K562 (cell line): Measurements from ENCODE around the gene ATL2. TPM values are rescaled to one million over a fixed set of nuclear protein-coding genes. Genes with fewer than 3 reads are reported as not detected.
A peak's percentile ranks its signal among the peaks of the same experiment; 100 is the strongest.

Source experiments
- BCL6 ChIP-seq: fragments of 250-450 bp; sonication (Bioruptor Pico); IDR thresholded peaks from 2 replicates; pipeline ENCODE4 v1.4.0; 2020
- CREM ChIP-seq: IDR thresholded peaks from 2 replicates; pipeline ENCODE4 v1.6.1; 2014; ENCODE audit warnings: antibody characterized with exemption, low read depth
- MEF2D ChIP-seq: conservative IDR thresholded peaks from 2 replicates; pipeline ENCODE4 v1.6.1; 2016; ENCODE audit warnings: low read depth, missing genetic modification characterization, missing compliant biosample characterization
- POLR2AphosphoS5 ChIP-seq: IDR thresholded peaks from 2 replicates; pipeline ENCODE4 v1.6.1; 2011; ENCODE audit warnings: mild to moderate bottlenecking, low read depth, low read length, moderate library complexity; ENCODE audit not compliant: control insufficient read depth, insufficient read depth
- ZNF644 ChIP-seq: fragments of 200-800 bp; sonication (Bioruptor generic); IDR thresholded peaks from 2 replicates; pipeline ENCODE4 v1.6.1; 2016; ENCODE audit warnings: low read depth, missing genetic modification characterization, missing compliant biosample characterization
- ZNF77 ChIP-seq: fragments of 250-450 bp; sonication (Bioruptor Pico); IDR thresholded peaks from 2 replicates; pipeline ENCODE4 v1.5.0; 2020
- polyA plus RNA-seq, 8 experiments: library from polyadenylated mRNA; depleted of rRNA in 4 of 8; stranded (reverse) in 5 of 8; unstranded in 3 of 8; fragments of >200 nt; fragmentation: Nextera tagmentation in 2 of 8; fragmentation: Illumina TruSeq in 1 of 8; extraction: Ambion mirVana in 2 of 8; extraction: Trizol in 1 of 8; gene quantifications; 2 replicates each; pipeline versions ENCODE4 v1.2.1 to v1.2.3, GENCODE V29; 2011 to 2014; ENCODE audit warnings: inconsistent platforms in 1 of 8, missing spikeins in 1 of 8
- total RNA-seq, 7 experiments: library from RNA; depleted of rRNA in 6 of 7; stranded (reverse); fragments of >200 nt in 6 of 7; fragmentation: Illumina TruSeq in 2 of 7; extraction: Trizol in 2 of 7; gene quantifications; 2 replicates each; pipeline versions ENCODE4 v1.2.1 to v1.2.3, GENCODE V29; 2011 to 2021; ENCODE audit warnings: low replicate concordance in 1 of 7
- TF ChIP-seq, protein P1 (sequence below), 2 experiments: fragments of 450-650 bp in 1 of 2; sonication (generic) in 1 of 2; formaldehyde crosslinking in 1 of 2; IDR thresholded peaks; 2 replicates each; pipeline versions ENCODE4 v1.7.1 to v1.9.0; 2016 to 2022; ENCODE audit warnings: inconsistent platforms in 1 of 2, mild to moderate bottlenecking in 1 of 2, missing genetic modification reagents in 1 of 2
- TF ChIP-seq, protein P2 (sequence below): fragments of 450-650 bp; IDR thresholded peaks from 2 replicates; pipeline ENCODE4 v1.6.1; 2018; ENCODE audit not compliant: partially characterized antibody
- TF ChIP-seq, protein P3 (sequence below): fragments of 450-650 bp; formaldehyde crosslinking; IDR thresholded peaks from 2 replicates; pipeline ENCODE4 v1.4.0; 2022; ENCODE audit warnings: mild to moderate bottlenecking, moderate library complexity
- TF ChIP-seq, protein P4 (sequence below): sonication (generic); formaldehyde crosslinking; IDR thresholded peaks from 2 replicates; pipeline ENCODE4 v1.8.1; 2023; ENCODE audit warnings: mild to moderate bottlenecking, missing genetic modification reagents

The ATL2 gene
- total and polyA plus RNA-seq, 9 of the 15 experiments (the other 6 are each of a cell fraction or from before 2014, with no cell fraction given), result 12.0 to 80.8 (median 70.2) TPM

DNA sequence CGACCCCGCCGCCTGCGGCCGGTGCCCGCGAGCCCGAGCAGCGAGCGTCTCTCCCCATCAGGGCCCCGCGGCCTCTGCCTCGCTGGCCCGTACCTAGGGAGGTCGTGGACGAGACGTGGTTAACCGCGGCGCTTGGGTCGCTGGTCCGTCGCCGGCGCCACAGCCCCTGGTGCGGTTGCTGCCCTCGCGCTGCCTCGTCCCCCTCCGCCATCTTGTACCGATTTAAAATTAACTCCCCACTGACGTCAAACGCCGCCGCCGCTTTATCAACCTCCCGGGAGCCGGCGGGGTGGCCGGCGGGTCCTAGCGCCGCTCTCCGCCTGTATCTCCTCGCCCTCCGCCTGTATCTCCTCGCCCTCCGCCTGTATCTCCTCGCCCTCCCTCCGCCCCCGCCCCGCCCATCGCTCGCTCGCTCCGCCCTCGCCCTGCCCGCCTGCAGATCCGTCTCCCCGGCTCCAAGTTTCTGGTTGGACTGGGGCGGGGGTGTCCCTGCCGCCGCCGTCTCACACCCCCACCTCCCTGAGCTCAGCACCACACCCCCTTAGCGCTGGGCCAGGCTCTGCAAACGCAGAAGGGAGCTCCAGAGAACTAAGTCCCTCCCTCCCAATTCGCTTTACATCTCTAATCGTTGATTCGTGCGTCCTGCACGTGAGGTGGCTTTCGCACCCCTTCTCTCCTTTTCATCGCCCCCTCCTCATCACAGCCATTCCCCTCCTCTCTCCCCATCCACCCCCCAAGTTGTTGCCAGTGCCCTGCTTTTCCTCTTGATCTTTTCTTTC is at the start of gene ATL2 (continued):
- TF ChIP-seq, protein P1, sequence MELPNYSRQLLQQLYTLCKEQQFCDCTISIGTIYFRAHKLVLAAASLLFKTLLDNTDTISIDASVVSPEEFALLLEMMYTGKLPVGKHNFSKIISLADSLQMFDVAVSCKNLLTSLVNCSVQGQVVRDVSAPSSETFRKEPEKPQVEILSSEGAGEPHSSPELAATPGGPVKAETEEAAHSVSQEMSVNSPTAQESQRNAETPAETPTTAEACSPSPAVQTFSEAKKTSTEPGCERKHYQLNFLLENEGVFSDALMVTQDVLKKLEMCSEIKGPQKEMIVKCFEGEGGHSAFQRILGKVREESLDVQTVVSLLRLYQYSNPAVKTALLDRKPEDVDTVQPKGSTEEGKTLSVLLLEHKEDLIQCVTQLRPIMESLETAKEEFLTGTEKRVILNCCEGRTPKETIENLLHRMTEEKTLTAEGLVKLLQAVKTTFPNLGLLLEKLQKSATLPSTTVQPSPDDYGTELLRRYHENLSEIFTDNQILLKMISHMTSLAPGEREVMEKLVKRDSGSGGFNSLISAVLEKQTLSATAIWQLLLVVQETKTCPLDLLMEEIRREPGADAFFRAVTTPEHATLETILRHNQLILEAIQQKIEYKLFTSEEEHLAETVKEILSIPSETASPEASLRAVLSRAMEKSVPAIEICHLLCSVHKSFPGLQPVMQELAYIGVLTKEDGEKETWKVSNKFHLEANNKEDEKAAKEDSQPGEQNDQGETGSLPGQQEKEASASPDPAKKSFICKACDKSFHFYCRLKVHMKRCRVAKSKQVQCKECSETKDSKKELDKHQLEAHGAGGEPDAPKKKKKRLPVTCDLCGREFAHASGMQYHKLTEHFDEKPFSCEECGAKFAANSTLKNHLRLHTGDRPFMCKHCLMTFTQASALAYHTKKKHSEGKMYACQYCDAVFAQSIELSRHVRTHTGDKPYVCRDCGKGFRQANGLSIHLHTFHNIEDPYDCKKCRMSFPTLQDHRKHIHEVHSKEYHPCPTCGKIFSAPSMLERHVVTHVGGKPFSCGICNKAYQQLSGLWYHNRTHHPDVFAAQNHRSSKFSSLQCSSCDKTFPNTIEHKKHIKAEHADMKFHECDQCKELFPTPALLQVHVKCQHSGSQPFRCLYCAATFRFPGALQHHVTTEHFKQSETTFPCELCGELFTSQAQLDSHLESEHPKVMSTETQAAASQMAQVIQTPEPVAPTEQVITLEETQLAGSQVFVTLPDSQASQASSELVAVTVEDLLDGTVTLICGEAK (IDR thresholded peaks at IDR 0.05), result 0 out of 2 replicates have a peak, but pooled peaks have one; percentile 51
- TF ChIP-seq, protein P1 (CRISPR knock-in tag; IDR thresholded peaks at IDR 0.05), result no peak
- TF ChIP-seq, protein P2, sequence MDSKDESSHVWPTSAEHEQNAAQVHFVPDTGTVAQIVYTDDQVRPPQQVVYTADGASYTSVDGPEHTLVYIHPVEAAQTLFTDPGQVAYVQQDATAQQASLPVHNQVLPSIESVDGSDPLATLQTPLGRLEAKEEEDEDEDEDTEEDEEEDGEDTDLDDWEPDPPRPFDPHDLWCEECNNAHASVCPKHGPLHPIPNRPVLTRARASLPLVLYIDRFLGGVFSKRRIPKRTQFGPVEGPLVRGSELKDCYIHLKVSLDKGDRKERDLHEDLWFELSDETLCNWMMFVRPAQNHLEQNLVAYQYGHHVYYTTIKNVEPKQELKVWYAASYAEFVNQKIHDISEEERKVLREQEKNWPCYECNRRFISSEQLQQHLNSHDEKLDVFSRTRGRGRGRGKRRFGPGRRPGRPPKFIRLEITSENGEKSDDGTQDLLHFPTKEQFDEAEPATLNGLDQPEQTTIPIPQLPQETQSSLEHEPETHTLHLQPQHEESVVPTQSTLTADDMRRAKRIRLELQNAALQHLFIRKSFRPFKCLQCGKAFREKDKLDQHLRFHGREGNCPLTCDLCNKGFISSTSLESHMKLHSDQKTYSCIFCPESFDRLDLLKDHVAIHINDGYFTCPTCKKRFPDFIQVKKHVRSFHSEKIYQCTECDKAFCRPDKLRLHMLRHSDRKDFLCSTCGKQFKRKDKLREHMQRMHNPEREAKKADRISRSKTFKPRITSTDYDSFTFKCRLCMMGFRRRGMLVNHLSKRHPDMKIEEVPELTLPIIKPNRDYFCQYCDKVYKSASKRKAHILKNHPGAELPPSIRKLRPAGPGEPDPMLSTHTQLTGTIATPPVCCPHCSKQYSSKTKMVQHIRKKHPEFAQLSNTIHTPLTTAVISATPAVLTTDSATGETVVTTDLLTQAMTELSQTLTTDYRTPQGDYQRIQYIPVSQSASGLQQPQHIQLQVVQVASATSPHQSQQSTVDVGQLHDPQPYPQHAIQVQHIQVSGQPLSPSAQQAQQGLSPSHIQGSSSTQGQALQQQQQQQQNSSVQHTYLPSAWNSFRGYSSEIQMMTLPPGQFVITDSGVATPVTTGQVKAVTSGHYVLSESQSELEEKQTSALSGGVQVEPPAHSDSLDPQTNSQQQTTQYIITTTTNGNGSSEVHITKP, result peak; percentile 79
- TF ChIP-seq ZNF644 (tag) (0 out of 2 replicates have a peak, but pooled peaks have one; percentile 36), POLR2AphosphoS5 (peak; percentile 79), BCL6 (CRISPR knock-in tag) (no peak), ZNF77 (CRISPR knock-in tag) (no peak), CREM (peak; percentile 97), MEF2D (tag) (peak; percentile 55; the same call in 1 of the 2 replicates)
- TF ChIP-seq, protein P3, sequence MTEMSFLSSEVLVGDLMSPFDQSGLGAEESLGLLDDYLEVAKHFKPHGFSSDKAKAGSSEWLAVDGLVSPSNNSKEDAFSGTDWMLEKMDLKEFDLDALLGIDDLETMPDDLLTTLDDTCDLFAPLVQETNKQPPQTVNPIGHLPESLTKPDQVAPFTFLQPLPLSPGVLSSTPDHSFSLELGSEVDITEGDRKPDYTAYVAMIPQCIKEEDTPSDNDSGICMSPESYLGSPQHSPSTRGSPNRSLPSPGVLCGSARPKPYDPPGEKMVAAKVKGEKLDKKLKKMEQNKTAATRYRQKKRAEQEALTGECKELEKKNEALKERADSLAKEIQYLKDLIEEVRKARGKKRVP, result no peak
- TF ChIP-seq, protein P4, sequence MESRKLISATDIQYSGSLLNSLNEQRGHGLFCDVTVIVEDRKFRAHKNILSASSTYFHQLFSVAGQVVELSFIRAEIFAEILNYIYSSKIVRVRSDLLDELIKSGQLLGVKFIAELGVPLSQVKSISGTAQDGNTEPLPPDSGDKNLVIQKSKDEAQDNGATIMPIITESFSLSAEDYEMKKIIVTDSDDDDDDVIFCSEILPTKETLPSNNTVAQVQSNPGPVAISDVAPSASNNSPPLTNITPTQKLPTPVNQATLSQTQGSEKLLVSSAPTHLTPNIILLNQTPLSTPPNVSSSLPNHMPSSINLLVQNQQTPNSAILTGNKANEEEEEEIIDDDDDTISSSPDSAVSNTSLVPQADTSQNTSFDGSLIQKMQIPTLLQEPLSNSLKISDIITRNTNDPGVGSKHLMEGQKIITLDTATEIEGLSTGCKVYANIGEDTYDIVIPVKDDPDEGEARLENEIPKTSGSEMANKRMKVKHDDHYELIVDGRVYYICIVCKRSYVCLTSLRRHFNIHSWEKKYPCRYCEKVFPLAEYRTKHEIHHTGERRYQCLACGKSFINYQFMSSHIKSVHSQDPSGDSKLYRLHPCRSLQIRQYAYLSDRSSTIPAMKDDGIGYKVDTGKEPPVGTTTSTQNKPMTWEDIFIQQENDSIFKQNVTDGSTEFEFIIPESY (CRISPR knock-in tag), result peak; percentile 43
